H1 (cell line): ENCODE measurements around the gene ADGRV1. TPM values are rescaled to one million over a fixed set of nuclear protein-coding genes. Genes with fewer than 3 reads are reported as not detected.

Experiments
- CTCF ChIA-PET: fragments of 300-600 bp; sonication (Branson Sonifier 250); formaldehyde crosslinking; loops from one replicate; lab custom pipeline; 2021; ENCODE audit not compliant: partially characterized antibody; lab: Charles Lee
- POLR2A ChIA-PET: fragments of 300-600 bp; sonication (Branson Sonifier 250); formaldehyde crosslinking; loops from one replicate; lab custom pipeline; 2021; ENCODE audit warnings: inconsistent platforms; ENCODE audit not compliant: partially characterized antibody; lab: Charles Lee
- DNase-seq, 2 experiments: peaks; one replicate each; pipeline versions ENCODE4 v3.0.0 to v3.0.0-alpha.2; 2010 to 2022; ENCODE audit warnings: low spot score in 2 of 2, low read depth in 1 of 2, mixed read lengths in 1 of 2
- FAIRE-seq: peaks from 2 replicates; lab custom pipeline; 2011; peaks lifted over from hg19 to GRCh38; lab: Jason Lieb, UNC
- H2AFZ ChIP-seq: 2 replicates; pipeline ENCODE4 v1.8.1; 2012; ENCODE audit warnings: low read length, inconsistent platforms
- H2AK5ac ChIP-seq: 2 replicates; pipeline ENCODE4 v1.6.1; 2013; ENCODE audit warnings: low read depth, low read length
- H2BK120ac ChIP-seq: replicated peaks from 2 replicates; pipeline ENCODE3; 2013; ENCODE audit warnings: low read depth, low read length, inconsistent platforms
- H2BK12ac ChIP-seq: 2 replicates; pipeline ENCODE4 v1.6.1; 2013; ENCODE audit warnings: low read depth, low read length
- H2BK15ac ChIP-seq: 2 replicates; pipeline ENCODE4 v1.6.1; 2013; ENCODE audit warnings: low read length
- H2BK20ac ChIP-seq: 2 replicates; pipeline ENCODE4 v1.6.1; 2013; ENCODE audit warnings: low read length
- H2BK5ac ChIP-seq: 2 replicates; pipeline ENCODE4 v1.6.1; 2013; ENCODE audit warnings: low read depth, low read length
- H3K14ac ChIP-seq: 2 replicates; pipeline ENCODE4 v1.6.1; 2013; ENCODE audit warnings: inconsistent platforms; ENCODE audit not compliant: insufficient read length
- H3K18ac ChIP-seq: 2 replicates; pipeline ENCODE4 v1.6.1; 2013; ENCODE audit warnings: low read length; ENCODE audit errors: extremely low read depth
- H3K23ac ChIP-seq: 2 replicates; pipeline ENCODE4 v1.6.1; 2013; ENCODE audit warnings: inconsistent platforms; ENCODE audit not compliant: insufficient read length
- H3K23me2 ChIP-seq: 2 replicates; pipeline ENCODE4 v1.6.1; 2013; ENCODE audit warnings: low read depth, low read length
- H3K27ac ChIP-seq: 2 replicates; pipeline ENCODE4 v1.6.1; 2011; ENCODE audit warnings: low read depth, low read length, inconsistent platforms
- H3K27me3 ChIP-seq, 4 experiments: replicated peaks in 1 of 4; 1 replicate in 1 of 4; 2 replicates in 3 of 4; pipeline versions ENCODE4 v1.6.1 to v1.8.1; 2011 to 2013; ENCODE audit warnings: low read length in 3 of 4, mild to moderate bottlenecking in 3 of 4, inconsistent platforms in 2 of 4, mixed read lengths in 2 of 4, moderate library complexity in 1 of 4; ENCODE audit not compliant: control insufficient read depth in 3 of 4, insufficient read depth in 3 of 4; ENCODE audit errors: extremely low read depth in 1 of 4
- H3K36me3 ChIP-seq, 4 experiments: 2 replicates each; pipeline versions ENCODE4 v1.6.1 to v1.8.1; 2011 to 2013; ENCODE audit warnings: mild to moderate bottlenecking in 4 of 4, low read length in 3 of 4, moderate library complexity in 2 of 4, control low read depth in 1 of 4, inconsistent platforms in 1 of 4; ENCODE audit not compliant: insufficient read depth in 4 of 4, control insufficient read depth in 2 of 4
- H3K4ac ChIP-seq: replicated peaks from 2 replicates; pipeline ENCODE3; 2013; ENCODE audit warnings: low read length, low read depth, mixed read lengths, inconsistent platforms; ENCODE audit not compliant: insufficient read length
- H3K4me1 ChIP-seq, 4 experiments: replicated peaks in 1 of 4; 1 replicate in 1 of 4; 2 replicates in 3 of 4; pipeline versions ENCODE4 v1.6.1 to v1.8.1; 2011 to 2013; ENCODE audit warnings: low read length in 3 of 4, inconsistent platforms in 2 of 4, mixed read lengths in 1 of 4; ENCODE audit not compliant: insufficient read depth in 4 of 4, control insufficient read depth in 3 of 4
- H3K4me2 ChIP-seq, 2 experiments: 2 replicates each; pipeline versions ENCODE4 v1.6.1 to v1.8.1; 2011 to 2013; ENCODE audit warnings: low read depth in 2 of 2, low read length in 2 of 2, control low read depth in 1 of 2, inconsistent platforms in 1 of 2, mild to moderate bottlenecking in 1 of 2; ENCODE audit not compliant: insufficient read depth in 1 of 2
- H3K4me3 ChIP-seq, 4 experiments: fragments of 200-600, 300-600 bp in 1 of 4; sonication (generic), shearing (Covaris generic), sonication (Bioruptor Twin) in 1 of 4; 2 replicates each; pipeline versions ENCODE4 v1.5.1 to v1.8.1; 2011 to 2016; ENCODE audit warnings: low read length in 4 of 4, low read depth in 3 of 4, control low read depth in 2 of 4, inconsistent platforms in 2 of 4, mild to moderate bottlenecking in 2 of 4, mixed read lengths in 1 of 4, moderate library complexity in 1 of 4; ENCODE audit not compliant: insufficient read depth in 2 of 4; ENCODE audit errors: extremely low read depth in 1 of 4
- H3K56ac ChIP-seq: replicated peaks from 2 replicates; pipeline ENCODE3; 2013; ENCODE audit warnings: low read depth, mild to moderate bottlenecking, mixed read lengths, low read length, inconsistent platforms; ENCODE audit not compliant: insufficient read length
- H3K79me1 ChIP-seq: 2 replicates; pipeline ENCODE4 v1.6.1; 2013; ENCODE audit warnings: low read depth, low read length, control low read depth
- H3K79me2 ChIP-seq, 2 experiments: 2 replicates each; pipeline versions ENCODE4 v1.6.1 to v1.8.1; 2012 to 2013; ENCODE audit warnings: low read length in 2 of 2, mild to moderate bottlenecking in 2 of 2, inconsistent platforms in 1 of 2; ENCODE audit not compliant: insufficient read depth in 2 of 2, control insufficient read depth in 1 of 2
- H3K9ac ChIP-seq, 4 experiments: replicated peaks in 1 of 4; 1 replicate in 1 of 4; 2 replicates in 3 of 4; pipeline versions ENCODE4 v1.6.1 to v1.8.1; 2011 to 2013; ENCODE audit warnings: low read depth in 3 of 4, low read length in 3 of 4, control low read depth in 2 of 4, mild to moderate bottlenecking in 2 of 4, moderate library complexity in 2 of 4, inconsistent platforms in 1 of 4; ENCODE audit errors: extremely low read depth in 1 of 4
- H3K9me3 ChIP-seq, 2 experiments: 2 replicates each; pipeline versions ENCODE4 v1.6.1 to v1.8.1; 2012 to 2013; ENCODE audit warnings: mild to moderate bottlenecking in 2 of 2, moderate library complexity in 2 of 2, control low read depth in 1 of 2, inconsistent platforms in 1 of 2, low read depth in 1 of 2, low read length in 1 of 2, mixed read lengths in 1 of 2; ENCODE audit not compliant: insufficient read depth in 2 of 2
- H4K20me1 ChIP-seq, 2 experiments: replicated peaks in 1 of 2; 2 replicates each; pipeline versions ENCODE3 to v1.8.1; 2011 to 2013; ENCODE audit warnings: inconsistent platforms in 2 of 2, low read length in 2 of 2, mild to moderate bottlenecking in 1 of 2; ENCODE audit not compliant: insufficient read depth in 2 of 2, control insufficient read depth in 1 of 2
- H4K5ac ChIP-seq: 2 replicates; pipeline ENCODE4 v1.6.1; 2013; ENCODE audit warnings: low read length, low read depth, mixed read lengths, inconsistent platforms; ENCODE audit not compliant: insufficient read length
- H4K8ac ChIP-seq: 2 replicates; pipeline ENCODE4 v1.8.0; 2013; ENCODE audit warnings: mild to moderate bottlenecking, moderate library complexity, low read length, inconsistent platforms; ENCODE audit not compliant: insufficient read depth; ENCODE audit errors: extremely low read depth
- H4K91ac ChIP-seq: replicated peaks from 2 replicates; pipeline ENCODE3; 2013; ENCODE audit warnings: low read length, mixed read lengths, inconsistent platforms; ENCODE audit not compliant: insufficient read length
- CHD1 ChIP-seq: IDR thresholded peaks from 2 replicates; pipeline ENCODE4 v1.6.1; 2012; ENCODE audit warnings: low read depth, low read length, improper control_type of control experiment
- CTBP2 ChIP-seq: IDR thresholded peaks from 2 replicates; pipeline ENCODE4 v1.7.0; 2011; ENCODE audit warnings: borderline replicate concordance, mild to moderate bottlenecking, moderate library complexity, mixed read lengths, low read length; ENCODE audit not compliant: insufficient read depth, insufficient read length
- EGR1 ChIP-seq: IDR thresholded peaks from 2 replicates; pipeline ENCODE4 v1.6.1; 2011; ENCODE audit warnings: low read depth, low read length, borderline replicate concordance
- KDM1A ChIP-seq: fragments of 200-600, 300-600 bp; sonication (generic); IDR thresholded peaks from 2 replicates; pipeline ENCODE4 v1.7.1; 2016; ENCODE audit warnings: mild to moderate bottlenecking, low read length, borderline replicate concordance
- NRF1 ChIP-seq: IDR thresholded peaks from 2 replicates; pipeline ENCODE4 v1.6.1; 2011; ENCODE audit warnings: mild to moderate bottlenecking, low read depth, low read length, improper control_type of control experiment
- POU5F1 ChIP-seq: IDR thresholded peaks from 2 replicates; pipeline ENCODE4 v1.6.1; 2011; ENCODE audit warnings: low read depth, mild to moderate bottlenecking, low read length, moderate library complexity
- SAP30 ChIP-seq: fragments of 300-600 bp; sonication (generic); IDR thresholded peaks from 2 replicates; pipeline ENCODE4 v1.7.1; 2012; ENCODE audit warnings: low read length, moderate library complexity, mild to moderate bottlenecking, inconsistent platforms; ENCODE audit not compliant: insufficient read depth, insufficient replicate concordance
- TCF12 ChIP-seq: IDR thresholded peaks from 2 replicates; pipeline ENCODE4 v1.6.1; 2011; ENCODE audit warnings: low read depth, mild to moderate bottlenecking, low read length
- ZNF274 ChIP-seq: IDR thresholded peaks from 2 replicates; pipeline ENCODE4 v1.7.0; 2012; ENCODE audit warnings: low read length, borderline replicate concordance; ENCODE audit errors: extremely low read depth
- WGBS, 2 experiments: shearing (Covaris generic) in 1 of 2; methylation state at CpG; one replicate each; pipeline versions ENCODE4 v1.1.6 to v1.1.7; 2013 to 2015; ENCODE audit warnings: low lambda C conversion rate in 2 of 2, mixed read lengths in 2 of 2, inconsistent platforms in 1 of 2, low coverage in 1 of 2, missing lambda C conversion rate in 1 of 2; ENCODE audit not compliant: insufficient replicate concordance in 2 of 2, insufficient coverage in 1 of 2, insufficient read length in 1 of 2; ENCODE audit errors: extremely low coverage in 1 of 2, missing lambda C conversion rate in 1 of 2; 5-methylcytosine and 5-hydroxymethylcytosine counted together
- polyA plus RNA-seq, 7 experiments: library from polyadenylated mRNA; depleted of rRNA in 3 of 7; stranded (reverse) in 5 of 7; unstranded in 2 of 7; fragments of >200 nt in 5 of 7; fragments of 200-250 nt in 2 of 7; gene quantifications; 1 replicate in 5 of 7; 2 replicates in 1 of 7; 4 replicates in 1 of 7; pipeline versions ENCODE4 v1.2.1 to v1.2.3, GENCODE V29; 2011 to 2013; ENCODE audit warnings: missing spikeins in 2 of 7, mixed read lengths in 2 of 7
- total RNA-seq: library from RNA; stranded (reverse); fragmentation: NEBNext Ultra II Directional; extraction: Animal tissue kit (Norgen Biotek cat#: 25700); gene quantifications from 2 replicates; pipeline ENCODE4 v1.2.1, GENCODE V29; 2021
- TF ChIP-seq, protein P1 (sequence below), 3 experiments: IDR thresholded peaks; 1 replicate in 2 of 3; 2 replicates in 1 of 3; pipeline versions ENCODE4 v1.5.1 to v1.6.1; 2011; ENCODE audit warnings: low read length in 3 of 3, mild to moderate bottlenecking in 3 of 3, inconsistent platforms in 2 of 3, low read depth in 1 of 3, moderate library complexity in 1 of 3; ENCODE audit not compliant: insufficient read depth in 1 of 3; ENCODE audit errors: control extremely low read depth in 1 of 3

The ADGRV1 gene
- total and polyA plus RNA-seq, 2 of the 8 experiments (the other 6 are each of a cell fraction or from before 2014, with no cell fraction given): 53.1 to 62.2 TPM

DNA sequence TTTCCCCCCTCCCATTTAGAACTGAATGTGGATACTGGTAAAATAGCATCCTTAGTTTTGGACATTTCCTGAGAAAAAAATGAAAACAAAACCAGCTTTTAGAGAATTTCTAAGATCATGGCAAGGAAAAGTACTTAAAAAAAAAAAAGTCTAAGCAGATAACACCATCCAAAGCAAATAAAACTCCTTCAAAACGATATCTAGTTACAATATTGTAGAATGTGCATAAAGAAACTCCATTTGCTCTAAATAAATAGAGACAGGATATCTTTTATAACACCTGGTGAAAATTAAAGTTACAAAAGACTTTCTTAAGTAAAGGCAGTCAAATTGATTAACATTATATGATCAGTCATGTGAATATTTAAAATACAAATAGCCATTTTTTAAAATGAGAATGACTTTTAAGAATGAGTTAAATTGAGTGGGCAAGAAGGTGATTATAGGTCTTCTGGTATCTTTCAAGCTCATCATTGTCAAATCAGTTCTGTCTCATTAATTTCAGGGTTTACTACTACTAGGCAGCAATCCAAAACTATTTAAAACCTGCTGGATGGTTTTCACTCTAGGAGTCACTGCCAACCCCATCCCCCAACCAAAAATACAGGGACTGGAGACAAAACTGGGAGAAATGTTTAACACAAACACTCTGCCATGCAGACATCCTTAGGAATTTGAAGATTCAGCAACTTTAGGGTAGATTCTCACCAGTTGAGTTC, 382.6 kb downstream of the ADGRV1 start:
- no peaks in the 10 kb centered on the region for H3K36me3 ChIP-seq
- no peak overlapping the region for H3K4me3 ChIP-seq
- CTCF ChIA-PET: no interaction called here
- H4K91ac ChIP-seq: no peak overlapping the region
- POLR2A ChIA-PET: interaction anchor here (1.5 kb wide), 1 partner anchor 71 kb away, joined by 3 read pairs; no protein-coding TSS in a partner anchor
- H3K18ac ChIP-seq: no peak overlapping the region
- no peak overlapping the region for H2BK5ac ChIP-seq
- no peak for DNase-seq
- H2BK120ac ChIP-seq: no peak overlapping the region
- no peak overlapping the region for H4K8ac ChIP-seq
- H3K23ac ChIP-seq: no peak overlapping the region
- no peak overlapping the region for H3K4ac ChIP-seq
- H2AFZ ChIP-seq: no peak overlapping the region
- no peaks in the 10 kb centered on the region for H3K9me3 ChIP-seq
- H2AK5ac ChIP-seq: no peak overlapping the region
- FAIRE-seq: peak; percentile 50
- no peak overlapping the region for H3K56ac ChIP-seq
- no peaks in the 10 kb centered on the region for H3K23me2 ChIP-seq
- H4K5ac ChIP-seq: no peak overlapping the region
- no peaks in the 10 kb centered on the region for H3K79me2 ChIP-seq
- no peak overlapping the region for H2BK15ac ChIP-seq
- no peaks in the 10 kb centered on the region for H4K20me1 ChIP-seq
- no peak overlapping the region for H3K4me2 ChIP-seq
- peaks cover 0 to 4% (median 1%) of the 10 kb centered on the region in 4 experiments; a peak in 3 of 7 replicates for H3K4me1 ChIP-seq
- no peaks in the 10 kb centered on the region for H3K27me3 ChIP-seq
- H3K27ac ChIP-seq: no peak overlapping the region
- H3K14ac ChIP-seq: no peak overlapping the region
- H2BK20ac ChIP-seq: no peak overlapping the region
- H3K9ac ChIP-seq: peak overlapping the region in 1 of 4 experiments; percentile 35; a peak in 1 of 7 replicates
- no peak overlapping the region for H2BK12ac ChIP-seq
- H3K79me1 ChIP-seq: no peaks in the 10 kb centered on the region
- 100% methylated on average over 1 of the region's 1 CpG; no CpG with 5 or more reads in 1 of the 2 experiments for whole genome bisulfite sequencing, 2 experiments
- no peak for TF ChIP-seq KDM1A
- no peak for TF ChIP-seq TCF12
- no peak for TF ChIP-seq ZNF274
- TF ChIP-seq, protein P1, sequence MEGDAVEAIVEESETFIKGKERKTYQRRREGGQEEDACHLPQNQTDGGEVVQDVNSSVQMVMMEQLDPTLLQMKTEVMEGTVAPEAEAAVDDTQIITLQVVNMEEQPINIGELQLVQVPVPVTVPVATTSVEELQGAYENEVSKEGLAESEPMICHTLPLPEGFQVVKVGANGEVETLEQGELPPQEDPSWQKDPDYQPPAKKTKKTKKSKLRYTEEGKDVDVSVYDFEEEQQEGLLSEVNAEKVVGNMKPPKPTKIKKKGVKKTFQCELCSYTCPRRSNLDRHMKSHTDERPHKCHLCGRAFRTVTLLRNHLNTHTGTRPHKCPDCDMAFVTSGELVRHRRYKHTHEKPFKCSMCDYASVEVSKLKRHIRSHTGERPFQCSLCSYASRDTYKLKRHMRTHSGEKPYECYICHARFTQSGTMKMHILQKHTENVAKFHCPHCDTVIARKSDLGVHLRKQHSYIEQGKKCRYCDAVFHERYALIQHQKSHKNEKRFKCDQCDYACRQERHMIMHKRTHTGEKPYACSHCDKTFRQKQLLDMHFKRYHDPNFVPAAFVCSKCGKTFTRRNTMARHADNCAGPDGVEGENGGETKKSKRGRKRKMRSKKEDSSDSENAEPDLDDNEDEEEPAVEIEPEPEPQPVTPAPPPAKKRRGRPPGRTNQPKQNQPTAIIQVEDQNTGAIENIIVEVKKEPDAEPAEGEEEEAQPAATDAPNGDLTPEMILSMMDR (IDR thresholded peaks at IDR 0.05; ENCODE audit: control extremely low read depth in 1 of 3, insufficient read depth in 1 of 3, low read depth in 1 of 3, low read length in 3 of 3): no peak
- no peak for TF ChIP-seq EGR1
- TF ChIP-seq CHD1: no peak
- TF ChIP-seq SAP30: no peak
- no peak for TF ChIP-seq CTBP2
- no peak for TF ChIP-seq POU5F1
- no peak for TF ChIP-seq NRF1
